K562 (cell line): ENCODE results near the gene PGPEP1. TPM values are rescaled to one million over a fixed set of nuclear protein-coding genes. Genes with fewer than 3 reads are reported as not detected.
A peak's percentile ranks its signal among the peaks of the same experiment; 100 is the strongest.

Experiments
- ARID1B ChIP-seq: fragments of 450-650 bp; IDR thresholded peaks from 2 replicates; pipeline ENCODE4 v1.6.1; 2016; ENCODE audit warnings: antibody characterized with exemption, mild to moderate bottlenecking, inconsistent platforms
- ETV1 ChIP-seq: fragments of 450-650 bp; conservative IDR thresholded peaks from 2 replicates; pipeline ENCODE4 v1.6.1; 2016; ENCODE audit warnings: missing genetic modification characterization, control low read depth, low read depth, missing compliant biosample characterization
- ETV5 ChIP-seq: sonication (generic); formaldehyde crosslinking; IDR thresholded peaks from 2 replicates; pipeline ENCODE4 v1.4.0; 2020; ENCODE audit warnings: low read depth, mild to moderate bottlenecking, missing genetic modification reagents
- EWSR1 ChIP-seq: fragments of 450-650 bp; IDR thresholded peaks from 2 replicates; pipeline ENCODE4 v1.6.1; 2018; ENCODE audit warnings: borderline replicate concordance, mild to moderate bottlenecking, low read depth, moderate library complexity; ENCODE audit not compliant: partially characterized antibody
- GMEB1 ChIP-seq: fragments of 250-450 bp; sonication (Bioruptor Pico); IDR thresholded peaks from 2 replicates; pipeline ENCODE4 v1.4.0; 2020; ENCODE audit warnings: mild to moderate bottlenecking
- HMGN3 ChIP-seq: IDR thresholded peaks from 2 replicates; pipeline ENCODE4 v1.6.1; 2011; ENCODE audit warnings: borderline replicate concordance, low read depth, mild to moderate bottlenecking, mixed read lengths, low read length; ENCODE audit not compliant: insufficient read length; ENCODE audit errors: extremely low read depth
- MCM2 ChIP-seq: fragments of 450-650 bp; IDR thresholded peaks from 2 replicates; pipeline ENCODE4 v1.6.1; 2017; ENCODE audit warnings: low read depth, mild to moderate bottlenecking
- MTA1 ChIP-seq: fragments of 450-650 bp; IDR thresholded peaks from 2 replicates; pipeline ENCODE4 v1.6.1; 2017; ENCODE audit warnings: borderline replicate concordance
- MYBL2 ChIP-seq, 2 experiments: fragments of 450-650 bp in 1 of 2; sonication (generic) in 1 of 2; formaldehyde crosslinking in 1 of 2; IDR thresholded peaks; 2 replicates each; pipeline versions ENCODE4 v1.6.1 to v1.8.1; 2017 to 2022; ENCODE audit warnings: borderline replicate concordance in 1 of 2, inconsistent platforms in 1 of 2, low read depth in 1 of 2, mild to moderate bottlenecking in 1 of 2, missing genetic modification reagents in 1 of 2, moderate library complexity in 1 of 2
- NEUROD1 ChIP-seq: fragments of 150-350 bp; IDR thresholded peaks from 2 replicates; pipeline ENCODE4 v1.6.1; 2014; ENCODE audit warnings: borderline replicate concordance, low read length, low read depth; ENCODE audit not compliant: partially characterized antibody
- NFYB ChIP-seq: IDR thresholded peaks from 2 replicates; pipeline ENCODE4 v1.6.1; 2011; ENCODE audit warnings: mild to moderate bottlenecking, moderate library complexity; ENCODE audit not compliant: insufficient read length; ENCODE audit errors: extremely low read depth
- NR2C2 ChIP-seq, 2 experiments: fragments of 200-800 bp in 1 of 2; sonication (Bioruptor generic) in 1 of 2; sonication (generic) in 1 of 2; formaldehyde crosslinking in 1 of 2; IDR thresholded peaks; 2 replicates each; pipeline versions ENCODE4 v1.6.1 to v1.8.0; 2016 to 2022; ENCODE audit warnings: mild to moderate bottlenecking in 1 of 2, missing compliant biosample characterization in 1 of 2, missing genetic modification characterization in 1 of 2, missing genetic modification reagents in 1 of 2
- NRF1 ChIP-seq, 2 experiments: fragments of 450-650 bp; IDR thresholded peaks in 1 of 2; conservative IDR thresholded peaks in 1 of 2; 2 replicates each; pipeline ENCODE4 v1.6.1; 2014; ENCODE audit warnings: mild to moderate bottlenecking in 2 of 2
- PHB ChIP-seq: fragments of 250-450 bp; sonication (Bioruptor Pico); IDR thresholded peaks from 2 replicates; pipeline ENCODE4 v1.5.0; 2021
- POLR2G ChIP-seq: fragments of 200-400 bp; formaldehyde crosslinking; IDR thresholded peaks from 2 replicates; pipeline ENCODE4 v1.6.1; 2017; ENCODE audit warnings: low read depth, mild to moderate bottlenecking, antibody characterized with exemption, low read length, moderate library complexity
- RAD51 ChIP-seq: fragments of 450-650 bp; IDR thresholded peaks from 2 replicates; pipeline ENCODE4 v1.7.1; 2016; ENCODE audit warnings: low read depth, mild to moderate bottlenecking, borderline replicate concordance
- SAP30 ChIP-seq: fragments of 200-600 bp; sonication (generic); IDR thresholded peaks from 2 replicates; pipeline ENCODE4 v1.6.1; 2012; ENCODE audit warnings: borderline replicate concordance, low read depth, mild to moderate bottlenecking, moderate library complexity, low read length, control low read depth, inconsistent platforms; ENCODE audit not compliant: insufficient read depth, poor library complexity, severe bottlenecking
- TFAP4 ChIP-seq: sonication (generic); formaldehyde crosslinking; IDR thresholded peaks from 2 replicates; pipeline ENCODE4 v1.8.0; 2022; ENCODE audit warnings: missing genetic modification reagents, mild to moderate bottlenecking, moderate library complexity, borderline replicate concordance
- U2AF1 ChIP-seq: fragments of 200-400 bp; formaldehyde crosslinking; optimal IDR thresholded peaks from 2 replicates; pipeline ENCODE3; 2017; ENCODE audit warnings: mild to moderate bottlenecking, low read depth, low read length, moderate library complexity
- YY1 ChIP-seq, 3 experiments: IDR thresholded peaks; 2 replicates each; pipeline ENCODE4 v1.6.1; 2011; ENCODE audit warnings: low read length in 2 of 3, mild to moderate bottlenecking in 2 of 3, moderate library complexity in 2 of 3, borderline replicate concordance in 1 of 3, control low read depth in 1 of 3, low read depth in 1 of 3; ENCODE audit not compliant: insufficient read depth in 3 of 3, insufficient replicate concordance in 2 of 3, control insufficient read depth in 1 of 3, insufficient read length in 1 of 3; ENCODE audit errors: extremely low read depth in 1 of 3
- ZBTB12 ChIP-seq: fragments of 250-450 bp; sonication (Bioruptor Pico); IDR thresholded peaks from 2 replicates; pipeline ENCODE4 v1.4.0; 2020
- polyA plus RNA-seq, 8 experiments: library from polyadenylated mRNA; depleted of rRNA in 4 of 8; stranded (reverse) in 5 of 8; unstranded in 3 of 8; fragments of >200 nt; fragmentation: Nextera tagmentation in 2 of 8; fragmentation: Illumina TruSeq in 1 of 8; extraction: Ambion mirVana in 2 of 8; extraction: Trizol in 1 of 8; gene quantifications; 2 replicates each; pipeline versions ENCODE4 v1.2.1 to v1.2.3, GENCODE V29; 2011 to 2014; ENCODE audit warnings: inconsistent platforms in 1 of 8, missing spikeins in 1 of 8
- total RNA-seq, 7 experiments: library from RNA; depleted of rRNA in 6 of 7; stranded (reverse); fragments of >200 nt in 6 of 7; fragmentation: Illumina TruSeq in 2 of 7; extraction: Trizol in 2 of 7; gene quantifications; 2 replicates each; pipeline versions ENCODE4 v1.2.1 to v1.2.3, GENCODE V29; 2011 to 2021; ENCODE audit warnings: low replicate concordance in 1 of 7

Gene PGPEP1
- total and polyA plus RNA-seq, 9 of the 15 experiments (the other 6 are each of a cell fraction or from before 2014, with no cell fraction given), result 10.0 to 69.6 (median 33.5) TPM

GRCh38 chr19:18322759-18323460, 17.5 kb upstream of the PGPEP1 start, which contains the start of gene LSM4 (continued):
- TF ChIP-seq NR2C2 (CRISPR knock-in tag; IDR thresholded peaks at IDR 0.05), result no peak
- 0 out of 2 replicates have a peak, but pooled peaks have one; percentile 48 for TF ChIP-seq NR2C2 (tag; IDR thresholded peaks at IDR 0.05)
- TF ChIP-seq ETV5 (CRISPR knock-in tag), result peak; percentile 40; the same call in 1 of the 2 replicates
- TF ChIP-seq U2AF1, result no peak
- peak; percentile 83 for TF ChIP-seq HMGN3
- no peak for TF ChIP-seq MYBL2 (IDR thresholded peaks at IDR 0.05; ENCODE audit: low read depth)
- no peak for TF ChIP-seq MYBL2 (CRISPR knock-in tag; IDR thresholded peaks at IDR 0.05; ENCODE audit: borderline replicate concordance)
- peak; percentile 76 for TF ChIP-seq GMEB1 (CRISPR knock-in tag)
- no peak for TF ChIP-seq MTA1
- TF ChIP-seq NRF1 (conservative IDR thresholded peaks at IDR 0.05 in 1 of 2, IDR thresholded peaks at IDR 0.05 in 1 of 2), result peak; percentile 97 to 98
- TF ChIP-seq RAD51, result no peak
- TF ChIP-seq PHB, result 0 out of 2 replicates have a peak, but pooled peaks have one; percentile 55
- TF ChIP-seq NEUROD1, result peak; percentile 92
- no peak for TF ChIP-seq ZBTB12
- TF ChIP-seq YY1 (IDR thresholded peaks at IDR 0.05; ENCODE audit: borderline replicate concordance in 1 of 3, control insufficient read depth in 1 of 3, extremely low read depth in 1 of 3, insufficient read depth in 3 of 3, insufficient read length in 1 of 3, insufficient replicate concordance in 2 of 3, low read depth in 1 of 3, low read length in 2 of 3), result peak in 2 of 3 experiments; percentile 78 to 89
- peak; percentile 38 for TF ChIP-seq SAP30
- TF ChIP-seq ETV1 (tag), result peak; percentile 25; the same call in 1 of the 2 replicates
- TF ChIP-seq MCM2, result no peak
- peak; percentile 97 for TF ChIP-seq POLR2G
- TF ChIP-seq EWSR1, result no peak
- TF ChIP-seq ARID1B, result no peak
- TF ChIP-seq TFAP4 (CRISPR knock-in tag), result peak; percentile 53; the same call in 1 of the 2 replicates
- TF ChIP-seq NFYB, result peak; percentile 78
